VCaP (cell line): Measurements from ENCODE around the gene ANKRD11.

Experiments used
- H3K27ac ChIP-seq: fragments of 450-650 bp; 2 replicates; pipeline ENCODE4 v1.5.1; 2017
- CTCF ChIP-seq: fragments of 450-650 bp; conservative IDR thresholded peaks from 2 replicates; pipeline ENCODE4 v1.5.1; 2017; ENCODE audit warnings: mild to moderate bottlenecking, moderate library complexity

The ANKRD11 gene

GRCh38 chr16:89277641-89278341 is 212.6 kb downstream of the ANKRD11 start:
- no peak for TF ChIP-seq CTCF

GRCh38 chr16:89277049-89277448 is 213.3 kb downstream of the ANKRD11 start:
- no peak for TF ChIP-seq CTCF

More at GRCh38 chr16:89277641-89278341, 212.6 kb downstream of the ANKRD11 start:
- no peak overlapping the region for H3K27ac ChIP-seq

GRCh38 chr16:89275837-89276720 is 214.3 kb downstream of the ANKRD11 start:
- H3K27ac ChIP-seq = no peak overlapping the region
- no peak for TF ChIP-seq CTCF

More at GRCh38 chr16:89277049-89277448, 213.3 kb downstream of the ANKRD11 start:
- H3K27ac ChIP-seq = no peak overlapping the region

GRCh38 chr16:89275284-89275584 is 215.1 kb downstream of the ANKRD11 start:
- TF ChIP-seq CTCF = no peak
- no peak overlapping the region for H3K27ac ChIP-seq

GRCh38 chr16:89274561-89275283 is 215.6 kb downstream of the ANKRD11 start:
- TF ChIP-seq CTCF = no peak
- no peak overlapping the region for H3K27ac ChIP-seq

GRCh38 chr16:89273741-89274472 is 216.5 kb downstream of the ANKRD11 start:
- no peak for TF ChIP-seq CTCF

More at GRCh38 chr16:89273741-89274472, 216.5 kb downstream of the ANKRD11 start:
- H3K27ac ChIP-seq = no peak overlapping the region
